ENCODE measurements around the gene STX3.
"Not testable (repeated sequence)": the region's sequence is repeated elsewhere in the genome, so short reads cannot be mapped to it uniquely, and the experiment has no call there.

STX3 gene

DNA sequence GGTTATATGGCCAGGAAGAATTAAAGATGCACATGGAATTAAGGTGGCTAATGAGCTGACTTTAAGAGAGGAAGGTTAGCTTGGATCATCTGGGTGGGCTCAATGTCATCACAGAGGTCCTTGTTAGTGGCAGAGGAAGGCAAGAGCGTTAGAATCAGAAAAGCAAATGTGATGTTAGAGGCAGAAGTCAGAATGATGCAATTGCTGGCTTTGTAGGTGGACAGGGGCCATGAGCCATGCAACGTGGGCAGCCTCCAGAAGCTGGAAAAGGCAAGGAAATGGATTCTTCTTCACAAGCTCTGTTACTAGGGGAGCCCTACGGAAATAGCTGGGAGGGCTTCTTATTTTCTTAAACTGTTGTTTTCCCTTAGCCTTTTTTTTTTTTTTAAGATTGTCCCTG, 92.5 kb downstream of the STX3 start:
- DNase-seq, result no peak

DNA sequence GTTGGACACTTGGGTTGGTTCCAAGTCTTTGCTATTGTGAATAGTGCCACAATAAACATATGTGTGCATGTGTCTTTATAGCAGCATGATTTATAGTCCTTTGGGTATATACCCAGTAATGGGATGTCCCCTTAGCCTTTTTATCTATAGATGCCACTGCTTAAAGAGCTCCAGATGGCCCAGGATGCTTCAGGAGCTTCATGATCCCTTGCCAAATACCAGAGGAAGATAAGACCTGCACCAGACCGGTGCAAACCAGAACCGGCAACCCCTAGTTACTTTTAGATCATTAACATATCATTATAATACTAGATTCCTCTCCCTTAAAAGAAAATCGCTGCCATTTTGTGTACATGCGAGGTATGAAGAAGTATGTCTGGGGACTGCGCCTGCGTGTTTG, 93.3 kb downstream of the STX3 start:
- not testable (repeated sequence) for DNase-seq

DNA sequence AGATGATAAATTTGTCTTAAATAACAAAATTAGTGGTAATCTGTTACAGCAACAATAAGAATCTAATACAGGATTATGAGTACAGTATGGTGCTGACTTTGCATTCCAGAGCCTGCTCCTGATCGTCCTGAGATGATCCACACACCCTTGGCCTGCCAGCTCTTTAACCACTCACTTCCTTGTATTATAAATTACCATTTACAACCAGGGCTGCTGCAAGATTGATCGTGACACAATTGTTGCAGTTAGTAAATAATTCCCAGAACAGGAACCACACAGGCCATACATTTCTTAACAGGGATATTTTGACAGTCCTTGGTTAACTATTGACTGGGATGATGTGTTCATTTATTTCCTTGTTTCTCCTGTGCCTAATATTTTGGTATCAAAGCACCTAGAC, 94.0 kb downstream of the STX3 start:
- no peak for DNase-seq

DNA sequence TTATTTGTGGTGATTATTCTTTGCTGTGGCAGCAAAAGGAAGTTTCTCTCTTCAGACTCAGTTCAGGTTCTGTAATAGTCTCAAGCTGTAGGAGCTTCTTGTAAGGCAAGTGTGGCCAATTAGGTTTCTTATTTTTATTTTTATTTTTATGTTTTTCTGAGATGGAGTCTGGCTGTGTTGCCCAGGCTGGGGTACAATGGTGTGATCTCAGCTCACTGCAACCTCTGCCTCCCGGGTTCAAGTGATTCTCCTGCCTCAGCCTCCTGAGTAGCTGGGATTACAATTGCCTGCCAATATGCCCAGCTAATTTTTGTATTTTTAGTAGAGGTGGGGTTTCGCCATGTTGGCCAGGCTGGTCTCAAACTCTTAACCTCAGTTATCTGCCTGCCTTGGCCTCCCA, 94.4 kb downstream of the STX3 start:
- DNase-seq, result not testable (repeated sequence)

DNA sequence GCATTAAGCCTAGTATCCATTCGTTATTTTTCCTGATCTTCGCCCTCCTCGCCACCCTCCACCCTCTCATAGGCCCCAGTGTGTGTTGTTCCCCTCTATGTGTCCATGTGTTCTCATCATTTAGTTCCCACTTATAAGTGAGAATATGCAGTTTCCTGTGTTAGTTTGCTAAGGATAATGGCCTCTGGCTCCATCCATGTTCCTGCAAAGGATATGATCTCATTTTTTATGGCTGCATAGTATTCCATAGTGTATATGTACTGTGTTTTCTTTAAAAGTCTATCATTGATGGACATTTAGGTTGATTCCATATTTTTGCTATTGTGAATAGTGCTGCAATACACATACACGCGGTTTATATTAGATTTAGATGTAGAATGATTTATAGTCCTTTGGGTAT, 96.2 kb downstream of the STX3 start:
- not testable (repeated sequence) for DNase-seq

DNA sequence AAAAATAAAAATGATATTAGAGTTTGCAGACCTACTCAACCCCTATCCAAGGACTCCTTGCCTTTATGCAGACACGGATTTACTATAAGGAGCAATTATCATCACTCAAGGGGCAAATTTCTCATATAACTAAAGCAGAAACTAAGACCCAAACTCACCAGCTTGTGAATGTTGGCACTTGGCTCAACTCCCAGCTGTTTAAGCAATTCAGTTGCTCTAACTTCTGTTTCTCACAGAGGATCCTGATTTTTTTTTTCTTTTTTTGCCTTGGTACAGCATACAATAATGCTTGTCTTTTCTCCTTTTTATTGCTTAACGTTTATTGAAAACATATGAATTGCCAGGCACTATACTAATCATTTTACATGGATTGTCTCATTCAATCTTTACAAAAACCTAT, 99.7 kb downstream of the STX3 start:
- DNase-seq, result no peak

Data from femur (tissue), 1 donor.